SU-DHL-6 (cell line): Measurements from ENCODE around the gene PLCXD3.

Experiments used
- H2AFZ ChIP-seq: fragments of 200-600 bp; sonication (generic); 2 replicates; pipeline ENCODE4 v1.6.1; 2014; ENCODE audit warnings: low read depth, mild to moderate bottlenecking, moderate library complexity, mixed read lengths, antibody characterized with exemption, low read length; ENCODE audit not compliant: severe bottlenecking
- H3F3A ChIP-seq: fragments of 200-600 bp; shearing (Covaris generic); 2 replicates; pipeline ENCODE4 v1.6.0; 2016; ENCODE audit warnings: antibody characterized with exemption, mild to moderate bottlenecking; ENCODE audit not compliant: insufficient read depth
- H3K27ac ChIP-seq: fragments of 200-600 bp; sonication (generic); 2 replicates; pipeline ENCODE4 v1.5.1; 2016; ENCODE audit warnings: low read depth, mild to moderate bottlenecking, low read length, moderate library complexity, mixed read lengths
- H3K27me3 ChIP-seq: fragments of 200-600 bp; sonication (generic), shearing (Covaris generic); 2 replicates; pipeline ENCODE4 v1.6.0; 2014; ENCODE audit warnings: mild to moderate bottlenecking, low read length
- H3K36me3 ChIP-seq: fragments of 200-600 bp; sonication (generic); 2 replicates; pipeline ENCODE4 v1.6.1; 2014; ENCODE audit warnings: mild to moderate bottlenecking, low read length, mixed read lengths
- H3K4me2 ChIP-seq: fragments of 300-600, 200-600 bp; shearing (Covaris generic), sonication (generic); 2 replicates; pipeline ENCODE4 v1.6.0; 2014; ENCODE audit warnings: low read length, low read depth, mild to moderate bottlenecking; ENCODE audit not compliant: poor library complexity, severe bottlenecking
- H3K4me3 ChIP-seq: fragments of 200-600 bp; sonication (generic); 2 replicates; pipeline ENCODE4 v1.5.1; 2014; ENCODE audit warnings: antibody characterized with exemption, low read length, mild to moderate bottlenecking, mixed read lengths; ENCODE audit not compliant: insufficient read depth, poor library complexity, severe bottlenecking
- H3K79me2 ChIP-seq: fragments of 200-600 bp; sonication (generic); 2 replicates; pipeline ENCODE4 v1.6.1; 2014; ENCODE audit warnings: mild to moderate bottlenecking, low read length, moderate library complexity; ENCODE audit not compliant: insufficient read depth
- H3K9ac ChIP-seq: fragments of 200-600 bp; sonication (generic); 2 replicates; pipeline ENCODE4 v1.7.0; 2014; ENCODE audit warnings: mild to moderate bottlenecking, low read length
- H3K9me2 ChIP-seq: fragments of 200-600 bp; sonication (generic); replicated peaks from 2 replicates; pipeline ENCODE4 v1.6.1; 2014; ENCODE audit warnings: low read length; ENCODE audit not compliant: insufficient read depth
- H3K9me3 ChIP-seq: fragments of 200-600 bp; sonication (generic); 2 replicates; pipeline ENCODE4 v1.6.1; 2014; ENCODE audit warnings: low read length, mixed read lengths; ENCODE audit not compliant: insufficient read depth
- H4K20me1 ChIP-seq: fragments of 200-600 bp; sonication (generic); 2 replicates; pipeline ENCODE4 v1.6.1; 2014; ENCODE audit warnings: low read depth, mild to moderate bottlenecking, antibody characterized with exemption, low read length, moderate library complexity, mixed read lengths
- CTCF ChIP-seq: fragments of 200-600 bp; sonication (generic); IDR thresholded peaks from one replicate; pipeline ENCODE4 v1.5.1; 2017; ENCODE audit warnings: antibody characterized with exemption, mild to moderate bottlenecking, low read length, moderate library complexity; ENCODE audit not compliant: insufficient read depth, poor library complexity, severe bottlenecking
- EZH2phosphoT487 ChIP-seq: fragments of 200-600 bp; sonication (generic), shearing (Covaris generic); conservative IDR thresholded peaks from 2 replicates; pipeline ENCODE4 v1.6.1; 2018; ENCODE audit warnings: mild to moderate bottlenecking, antibody characterized with exemption, low read length, moderate library complexity, mixed read lengths

PLCXD3 gene

GRCh38 chr5:41524174-41524573, 13.8 kb upstream of the PLCXD3 start:
- Histone ChIP-seq H3K4me3 (no peak overlapping the region), H3K36me3 (no peaks in the 10 kb centered on the region), H3K79me2 (no peaks in the 10 kb centered on the region), H3K9ac (no peak overlapping the region), H3K27me3 (no peaks in the 10 kb centered on the region), H3K9me3 (no peaks in the 10 kb centered on the region), H4K20me1 (no peaks in the 10 kb centered on the region), H3K9me2 (no peaks in the 10 kb centered on the region), H3K27ac (no peak overlapping the region), H3K4me2 (no peak overlapping the region), H2AFZ (no peak overlapping the region), H3F3A (no peaks in the 10 kb centered on the region)
- TF ChIP-seq EZH2phosphoT487: no peak
- TF ChIP-seq CTCF: no peak

- TF ChIP-seq CTCF (no peak), EZH2phosphoT487 (no peak)
- Histone ChIP-seq H3K9me3 (no peaks in the 10 kb centered on the region), H3K4me3 (no peak overlapping the region), H3K79me2 (no peaks in the 10 kb centered on the region), H3K9me2 (no peaks in the 10 kb centered on the region), H3K4me2 (no peak overlapping the region), H2AFZ (no peak overlapping the region), H3K36me3 (no peaks in the 10 kb centered on the region), H3F3A (no peaks in the 10 kb centered on the region), H3K27me3 (no peaks in the 10 kb centered on the region), H3K9ac (no peak overlapping the region), H3K27ac (no peak overlapping the region), H4K20me1 (no peaks in the 10 kb centered on the region)
Measured at GRCh38 chr5:41522193-41522786, 11.9 kb upstream of the PLCXD3 start.

- no peaks in the 10 kb centered on the region for H3K79me2 ChIP-seq
- no peaks in the 10 kb centered on the region for H4K20me1 ChIP-seq
- no peaks in the 10 kb centered on the region for H3K27me3 ChIP-seq
- H3K9me3 ChIP-seq: no peaks in the 10 kb centered on the region
- H3K36me3 ChIP-seq: no peaks in the 10 kb centered on the region
- H3K27ac ChIP-seq: no peak overlapping the region
- H3K4me3 ChIP-seq: no peak overlapping the region
- no peaks in the 10 kb centered on the region for H3K9me2 ChIP-seq
- H3K9ac ChIP-seq: no peak overlapping the region
- H2AFZ ChIP-seq: no peak overlapping the region
- no peak overlapping the region for H3K4me2 ChIP-seq
- H3F3A ChIP-seq: no peaks in the 10 kb centered on the region
- TF ChIP-seq EZH2phosphoT487 (no peak), CTCF (no peak)
Measured at GRCh38 chr5:41519801-41520200, 9.4 kb upstream of the PLCXD3 start.

- no peak for TF ChIP-seq CTCF
- no peak for TF ChIP-seq EZH2phosphoT487
- Histone ChIP-seq H3F3A (no peaks in the 10 kb centered on the region), H3K9ac (no peak overlapping the region), H3K79me2 (no peaks in the 10 kb centered on the region), H3K27ac (no peak overlapping the region), H3K9me2 (no peaks in the 10 kb centered on the region), H3K9me3 (no peaks in the 10 kb centered on the region), H3K36me3 (no peaks in the 10 kb centered on the region), H4K20me1 (no peaks in the 10 kb centered on the region), H3K4me3 (no peak overlapping the region), H2AFZ (no peak overlapping the region), H3K4me2 (no peak overlapping the region), H3K27me3 (no peaks in the 10 kb centered on the region)
Measured at GRCh38 chr5:41517909-41518308, 7.5 kb upstream of the PLCXD3 start.
